ENCODE results near the gene MPV17.

- peak; percentile 12 for TF ChIP-seq CTCF (IDR thresholded peaks at IDR 0.05)
- no peak for TF ChIP-seq POLR2A (IDR thresholded peaks at IDR 0.05)
- TF ChIP-seq EP300 (IDR thresholded peaks at IDR 0.05), result no peak
- TF ChIP-seq POLR2AphosphoS5 (IDR thresholded peaks at IDR 0.05), result no peak
Observed at GRCh38 chr2:27320958-27321543, 1.8 kb downstream of the MPV17 start.

All from suprapubic skin (tissue), 4 donors.